ENCODE measurements around the gene TLE3. TPM values are rescaled to one million over a fixed set of nuclear protein-coding genes. Genes with fewer than 3 reads are reported as not detected.

TLE3 gene
- total RNA-seq, 1 experiment from 2014 or later, result 98.2 TPM

- no peak for DNase-seq
- Histone ChIP-seq H2BK120ac (ENCODE audit: low read depth, low read length, poor library complexity, severe bottlenecking) (no peak overlapping the region), H4K20me1 (ENCODE audit: control insufficient read depth, insufficient read depth, insufficient read length) (no peaks in the 10 kb centered on the region), H3K79me2 (ENCODE audit: insufficient read depth, low read length) (no peaks in the 10 kb centered on the region), H3K18ac (ENCODE audit: insufficient read length, low read depth, low read length) (no peak overlapping the region), H3K4me2 (ENCODE audit: insufficient read depth, insufficient read length, low read length) (no peak overlapping the region), H2BK12ac (ENCODE audit: insufficient read length, low read depth, low read length) (no peak overlapping the region), H4K5ac (ENCODE audit: insufficient read length, low read depth, low read length) (no peak overlapping the region), H2BK20ac (ENCODE audit: low read depth, low read length, poor library complexity, severe bottlenecking) (no peak overlapping the region), H3K14ac (ENCODE audit: insufficient read depth, low read length) (no peak overlapping the region), H3K23ac (ENCODE audit: insufficient read length, low read depth, low read length) (no peak overlapping the region), H2AK5ac (ENCODE audit: insufficient read length, low read length) (no peak overlapping the region), H3K4ac (ENCODE audit: low read depth, low read length) (no peak overlapping the region), H3K56ac (ENCODE audit: insufficient read length, low read depth, low read length) (no peak overlapping the region), H3K23me2 (ENCODE audit: insufficient read length, low read depth, low read length, poor library complexity, severe bottlenecking) (no peaks in the 10 kb centered on the region), H2BK5ac (ENCODE audit: insufficient read length, low read length) (no peak overlapping the region), H3K27me3 (ENCODE audit: insufficient read depth, low read length) (no peaks in the 10 kb centered on the region), H3K9me3 (ENCODE audit: control insufficient read depth, low read depth, low read length) (no peaks in the 10 kb centered on the region), H3K4me1 (ENCODE audit: insufficient read depth, low read length) (no peaks in the 10 kb centered on the region), H2AFZ (ENCODE audit: low read length) (no peak overlapping the region), H3K9ac (ENCODE audit: extremely low read depth, insufficient read length, low read length) (no peak overlapping the region), H2BK15ac (ENCODE audit: low read depth, low read length) (no peak overlapping the region), H3K79me1 (ENCODE audit: insufficient read depth, low read depth, low read length, poor library complexity, severe bottlenecking) (no peaks in the 10 kb centered on the region), H3K27ac (ENCODE audit: insufficient read length, low read depth, low read length) (no peak overlapping the region), H4K8ac (replicated peaks; ENCODE audit: insufficient read length, low read depth, low read length) (no peak overlapping the region), H3T11ph (ENCODE audit: low read length) (no peak overlapping the region), H4K91ac (ENCODE audit: insufficient read length, low read depth, low read length) (no peak overlapping the region)
- Mint-ChIP-seq H3K27me3 (ENCODE audit: low read depth) (peaks cover 1% of the 10 kb centered on the region), H3K4me1 (peaks cover 12 to 17% of the 10 kb centered on the region in 2 experiments), H3K27ac (no peak overlapping the region), H3K9me3 (no peaks in the 10 kb centered on the region), H3K36me3 (ENCODE audit: insufficient read depth in 1 of 3, low read depth in 3 of 3) (no peaks in the 10 kb centered on the region), H3K4me3 (no peak overlapping the region)
- TF ChIP-seq, protein P1, sequence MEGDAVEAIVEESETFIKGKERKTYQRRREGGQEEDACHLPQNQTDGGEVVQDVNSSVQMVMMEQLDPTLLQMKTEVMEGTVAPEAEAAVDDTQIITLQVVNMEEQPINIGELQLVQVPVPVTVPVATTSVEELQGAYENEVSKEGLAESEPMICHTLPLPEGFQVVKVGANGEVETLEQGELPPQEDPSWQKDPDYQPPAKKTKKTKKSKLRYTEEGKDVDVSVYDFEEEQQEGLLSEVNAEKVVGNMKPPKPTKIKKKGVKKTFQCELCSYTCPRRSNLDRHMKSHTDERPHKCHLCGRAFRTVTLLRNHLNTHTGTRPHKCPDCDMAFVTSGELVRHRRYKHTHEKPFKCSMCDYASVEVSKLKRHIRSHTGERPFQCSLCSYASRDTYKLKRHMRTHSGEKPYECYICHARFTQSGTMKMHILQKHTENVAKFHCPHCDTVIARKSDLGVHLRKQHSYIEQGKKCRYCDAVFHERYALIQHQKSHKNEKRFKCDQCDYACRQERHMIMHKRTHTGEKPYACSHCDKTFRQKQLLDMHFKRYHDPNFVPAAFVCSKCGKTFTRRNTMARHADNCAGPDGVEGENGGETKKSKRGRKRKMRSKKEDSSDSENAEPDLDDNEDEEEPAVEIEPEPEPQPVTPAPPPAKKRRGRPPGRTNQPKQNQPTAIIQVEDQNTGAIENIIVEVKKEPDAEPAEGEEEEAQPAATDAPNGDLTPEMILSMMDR (conservative IDR thresholded peaks at IDR 0.05), result no peak
- no CpG with 5 or more reads among the region's 6 CpGs for WGBS (ENCODE audit: extremely low coverage, insufficient read length, low lambda C conversion rate)
Observed at GRCh38 chr15:70035719-70036077, 62.0 kb downstream of the TLE3 start.

Data from H9 (cell line).